Neural cell (in vitro differentiated cells): ENCODE measurements around the gene PAQR9. TPM values are rescaled to one million over a fixed set of nuclear protein-coding genes. Genes with fewer than 3 reads are reported as not detected.

ENCODE experiments used
- H2AFZ ChIP-seq: fragments of 200-600, 300-800 bp; sonication (generic), shearing (Covaris generic); 2 replicates; pipeline ENCODE4 v1.6.0; 2014; ENCODE audit warnings: low read depth, mild to moderate bottlenecking, antibody characterized with exemption, low read length, moderate library complexity
- H3F3A ChIP-seq: fragments of 200-600 bp; shearing (Covaris generic); 2 replicates; pipeline ENCODE4 v1.6.1; 2016; ENCODE audit warnings: mild to moderate bottlenecking, moderate library complexity, mixed read lengths, antibody characterized with exemption, low read length; ENCODE audit not compliant: insufficient read depth, poor library complexity, severe bottlenecking
- H3K27ac ChIP-seq: fragments of 200-600, 300-800 bp; sonication (generic), shearing (Covaris generic); 2 replicates; pipeline ENCODE4 v1.5.1; 2014; ENCODE audit warnings: mild to moderate bottlenecking, low read length, moderate library complexity
- H3K27me3 ChIP-seq: fragments of 300-800, 200-600 bp; sonication (generic), shearing (Covaris generic); 2 replicates; pipeline ENCODE4 v1.6.0; 2014; ENCODE audit warnings: mild to moderate bottlenecking, low read depth, low read length, moderate library complexity; ENCODE audit not compliant: insufficient read depth
- H3K36me3 ChIP-seq: fragments of 300-800, 200-600 bp; sonication (generic), shearing (Covaris generic); 2 replicates; pipeline ENCODE4 v1.5.1; 2014; ENCODE audit warnings: mild to moderate bottlenecking, antibody characterized with exemption, low read length, moderate library complexity; ENCODE audit not compliant: insufficient read depth
- H3K4me2 ChIP-seq: fragments of 300-800, 200-600 bp; sonication (generic), shearing (Covaris generic); 2 replicates; pipeline ENCODE4 v1.6.0; 2014; ENCODE audit warnings: mild to moderate bottlenecking, low read length
- H3K4me3 ChIP-seq: fragments of 300-800, 200-600 bp; sonication (generic), shearing (Covaris generic); 2 replicates; pipeline ENCODE4 v1.5.1; 2014; ENCODE audit warnings: mild to moderate bottlenecking, low read length, moderate library complexity
- H3K79me2 ChIP-seq: fragments of 200-600 bp; shearing (Covaris generic); replicated peaks from 2 replicates; pipeline ENCODE4 v1.6.0; 2014; ENCODE audit warnings: mild to moderate bottlenecking, low read length, moderate library complexity; ENCODE audit not compliant: insufficient read depth
- H3K9ac ChIP-seq: fragments of 300-800, 200-600 bp; sonication (generic), shearing (Covaris generic); 2 replicates; pipeline ENCODE4 v1.6.1; 2016; ENCODE audit warnings: mild to moderate bottlenecking, low read length, mixed read lengths
- H3K9me2 ChIP-seq: fragments of 200-600 bp; shearing (Covaris generic); 2 replicates; pipeline ENCODE4 v1.6.1; 2016; ENCODE audit warnings: mild to moderate bottlenecking, low read length, mixed read lengths; ENCODE audit not compliant: insufficient read depth
- H3K9me3 ChIP-seq: fragments of 200-600, 300-800 bp; sonication (generic), shearing (Covaris generic); 2 replicates; pipeline ENCODE4 v1.6.1; 2016; ENCODE audit warnings: mild to moderate bottlenecking, mixed run types, low read length, moderate library complexity, mixed read lengths
- H4K20me1 ChIP-seq: fragments of 200-600 bp; shearing (Covaris generic); 2 replicates; pipeline ENCODE4 v1.6.1; 2016; ENCODE audit warnings: mild to moderate bottlenecking, mixed run types; ENCODE audit not compliant: insufficient read depth
- EP300 ChIP-seq: fragments of 450-650 bp; conservative IDR thresholded peaks from 2 replicates; pipeline ENCODE4 v1.6.1; 2014; ENCODE audit warnings: antibody characterized with exemption, mild to moderate bottlenecking, moderate library complexity; ENCODE audit not compliant: poor library complexity, severe bottlenecking
- EZH2 ChIP-seq: fragments of 200-600, 300-800 bp; shearing (Covaris generic), sonication (generic); IDR thresholded peaks from 2 replicates; pipeline ENCODE4 v1.6.1; 2014; ENCODE audit warnings: antibody characterized with exemption, low read length, borderline replicate concordance, mild to moderate bottlenecking; ENCODE audit not compliant: insufficient read depth, poor library complexity, severe bottlenecking
- MXI1 ChIP-seq: fragments of 450-650 bp; conservative IDR thresholded peaks from 2 replicates; pipeline ENCODE4 v1.6.1; 2014; ENCODE audit warnings: antibody characterized with exemption, mild to moderate bottlenecking; ENCODE audit not compliant: poor library complexity, severe bottlenecking
- POLR2AphosphoS5 ChIP-seq: IDR thresholded peaks from 2 replicates; pipeline ENCODE4 v1.6.1; 2012
- RAD21 ChIP-seq: fragments of 450-650 bp; conservative IDR thresholded peaks from 2 replicates; pipeline ENCODE4 v1.6.1; 2014; ENCODE audit warnings: antibody characterized with exemption, mild to moderate bottlenecking, moderate library complexity
- REST ChIP-seq: IDR thresholded peaks from 2 replicates; pipeline ENCODE4 v1.6.1; 2012; ENCODE audit warnings: borderline replicate concordance
- SMC3 ChIP-seq: fragments of 450-650 bp; conservative IDR thresholded peaks from 2 replicates; pipeline ENCODE4 v1.6.1; 2014; ENCODE audit warnings: antibody characterized with exemption, mild to moderate bottlenecking, moderate library complexity; ENCODE audit not compliant: poor library complexity
- TAF1 ChIP-seq: IDR thresholded peaks from 2 replicates; pipeline ENCODE4 v1.6.1; 2012; ENCODE audit warnings: low read depth
- polyA plus RNA-seq: library from polyadenylated mRNA; depleted of rRNA; stranded (reverse); fragments of >200 nt; gene quantifications from 2 replicates; pipeline ENCODE4 v1.2.3, GENCODE V29; 2014
- TF ChIP-seq, protein P1 (sequence below): fragments of 450-650 bp; IDR thresholded peaks from 2 replicates; pipeline ENCODE4 v1.5.1; 2014; ENCODE audit warnings: antibody characterized with exemption, mild to moderate bottlenecking, moderate library complexity; ENCODE audit not compliant: poor library complexity, severe bottlenecking

PAQR9 gene
- polyA plus RNA-seq, 1 donor from 2014 or later: 0.24 TPM

DNA sequence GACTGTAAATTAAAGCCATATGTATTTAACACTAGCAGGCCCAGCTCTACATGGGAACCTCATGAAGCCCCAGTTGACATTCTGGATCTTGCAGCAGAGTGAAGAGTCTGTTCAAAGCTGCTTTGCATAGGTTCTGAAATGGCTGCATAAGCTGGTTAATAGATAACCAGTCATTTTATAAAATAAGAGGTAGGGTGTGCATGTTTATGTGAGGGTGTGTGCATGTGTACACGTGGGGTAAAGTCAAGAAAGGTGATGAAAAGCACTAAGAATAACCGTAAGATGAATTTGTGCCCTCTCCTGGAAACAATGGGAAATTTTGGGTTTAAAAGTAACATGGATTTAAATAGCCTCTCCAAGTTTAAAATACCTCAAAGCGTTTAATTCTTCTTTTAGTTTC lies 33.0 kb downstream of the PAQR9 start:
- H4K20me1 ChIP-seq: no peaks in the 10 kb centered on the region
- H3K79me2 ChIP-seq: no peaks in the 10 kb centered on the region
- no peaks in the 10 kb centered on the region for H3K36me3 ChIP-seq
- H3K4me3 ChIP-seq: no peak overlapping the region
- H2AFZ ChIP-seq: no peak overlapping the region
- no peaks in the 10 kb centered on the region for H3K27me3 ChIP-seq
- H3K4me2 ChIP-seq: no peak overlapping the region
- TF ChIP-seq, protein P1, sequence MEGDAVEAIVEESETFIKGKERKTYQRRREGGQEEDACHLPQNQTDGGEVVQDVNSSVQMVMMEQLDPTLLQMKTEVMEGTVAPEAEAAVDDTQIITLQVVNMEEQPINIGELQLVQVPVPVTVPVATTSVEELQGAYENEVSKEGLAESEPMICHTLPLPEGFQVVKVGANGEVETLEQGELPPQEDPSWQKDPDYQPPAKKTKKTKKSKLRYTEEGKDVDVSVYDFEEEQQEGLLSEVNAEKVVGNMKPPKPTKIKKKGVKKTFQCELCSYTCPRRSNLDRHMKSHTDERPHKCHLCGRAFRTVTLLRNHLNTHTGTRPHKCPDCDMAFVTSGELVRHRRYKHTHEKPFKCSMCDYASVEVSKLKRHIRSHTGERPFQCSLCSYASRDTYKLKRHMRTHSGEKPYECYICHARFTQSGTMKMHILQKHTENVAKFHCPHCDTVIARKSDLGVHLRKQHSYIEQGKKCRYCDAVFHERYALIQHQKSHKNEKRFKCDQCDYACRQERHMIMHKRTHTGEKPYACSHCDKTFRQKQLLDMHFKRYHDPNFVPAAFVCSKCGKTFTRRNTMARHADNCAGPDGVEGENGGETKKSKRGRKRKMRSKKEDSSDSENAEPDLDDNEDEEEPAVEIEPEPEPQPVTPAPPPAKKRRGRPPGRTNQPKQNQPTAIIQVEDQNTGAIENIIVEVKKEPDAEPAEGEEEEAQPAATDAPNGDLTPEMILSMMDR: no peak
- no peak for TF ChIP-seq TAF1
- TF ChIP-seq MXI1: no peak
- no peak for TF ChIP-seq RAD21
- no peak for TF ChIP-seq EZH2
- no peak for TF ChIP-seq POLR2AphosphoS5
- TF ChIP-seq SMC3: no peak
- no peak for TF ChIP-seq EP300
- TF ChIP-seq REST: no peak
- no peaks in the 10 kb centered on the region for H3F3A ChIP-seq
- H3K9ac ChIP-seq: no peak overlapping the region
- no peak overlapping the region for H3K27ac ChIP-seq
- no peaks in the 10 kb centered on the region for H3K9me3 ChIP-seq
- no peaks in the 10 kb centered on the region for H3K9me2 ChIP-seq

GRCh38 chr3:142929890-142930289 lies 33.6 kb downstream of the PAQR9 start:
- H3K9ac ChIP-seq: no peak overlapping the region
- no peak overlapping the region for H3K4me3 ChIP-seq
- no peaks in the 10 kb centered on the region for H3K9me2 ChIP-seq
- no peak overlapping the region for H3K27ac ChIP-seq
- H3K27me3 ChIP-seq: no peaks in the 10 kb centered on the region
- H3K36me3 ChIP-seq: no peaks in the 10 kb centered on the region
- H3F3A ChIP-seq: no peaks in the 10 kb centered on the region
- TF ChIP-seq RAD21 (no peak), EP300 (no peak), SMC3 (no peak), MXI1 (no peak), POLR2AphosphoS5 (no peak), REST (no peak), TAF1 (no peak)
- no peaks in the 10 kb centered on the region for H4K20me1 ChIP-seq
- H2AFZ ChIP-seq: no peak overlapping the region
- no peaks in the 10 kb centered on the region for H3K79me2 ChIP-seq
- no peak overlapping the region for H3K4me2 ChIP-seq
- H3K9me3 ChIP-seq: no peaks in the 10 kb centered on the region
